K562 (cell line): ENCODE results near the gene CYP11A1. TPM values are rescaled to one million over a fixed set of nuclear protein-coding genes. Genes with fewer than 3 reads are reported as not detected.

ENCODE experiments used
- ASH1L ChIP-seq: fragments of 450-650 bp; IDR thresholded peaks from 2 replicates; pipeline ENCODE4 v1.6.1; 2018; ENCODE audit warnings: borderline replicate concordance, mild to moderate bottlenecking, low read depth; ENCODE audit not compliant: partially characterized antibody
- EP300 ChIP-seq: IDR thresholded peaks from 2 replicates; pipeline ENCODE4 v1.6.1; 2012; ENCODE audit warnings: low read length, improper control_type of control experiment
- KLF10 ChIP-seq: fragments of 250-450 bp; sonication (Bioruptor Pico); IDR thresholded peaks from 2 replicates; pipeline ENCODE4 v1.6.1; 2021; ENCODE audit warnings: matching md5 sums
- NFE2L1 ChIP-seq: fragments of 450-650 bp; IDR thresholded peaks from 2 replicates; pipeline ENCODE4 v1.6.1; 2016; ENCODE audit warnings: missing genetic modification characterization, low read depth, mild to moderate bottlenecking, missing compliant biosample characterization, moderate library complexity, borderline replicate concordance
- NONO ChIP-seq, 2 experiments: fragments of 200-400 bp in 1 of 2; fragments of 450-650 bp in 1 of 2; formaldehyde crosslinking in 1 of 2; IDR thresholded peaks; 2 replicates each; pipeline ENCODE4 v1.6.1; 2017; ENCODE audit warnings: low read depth in 2 of 2, mild to moderate bottlenecking in 2 of 2, moderate library complexity in 2 of 2, low read length in 1 of 2
- TAL1 ChIP-seq: fragments of 450-650 bp; IDR thresholded peaks from 2 replicates; pipeline ENCODE4 v1.6.1; 2016; ENCODE audit warnings: mild to moderate bottlenecking
- YY1 ChIP-seq, 3 experiments: IDR thresholded peaks; 2 replicates each; pipeline ENCODE4 v1.6.1; 2011; ENCODE audit warnings: low read length in 2 of 3, mild to moderate bottlenecking in 2 of 3, moderate library complexity in 2 of 3, borderline replicate concordance in 1 of 3, control low read depth in 1 of 3, low read depth in 1 of 3; ENCODE audit not compliant: insufficient read depth in 3 of 3, insufficient replicate concordance in 2 of 3, control insufficient read depth in 1 of 3, insufficient read length in 1 of 3; ENCODE audit errors: extremely low read depth in 1 of 3
- ZC3H4 ChIP-seq: sonication (generic); formaldehyde crosslinking; IDR thresholded peaks from 2 replicates; pipeline ENCODE4 v1.9.0; 2021; ENCODE audit warnings: missing genetic modification reagents, borderline replicate concordance
- ZNF12 ChIP-seq: sonication (generic); formaldehyde crosslinking; IDR thresholded peaks from 2 replicates; pipeline ENCODE4 v1.4.0; 2020; ENCODE audit warnings: mild to moderate bottlenecking, missing genetic modification reagents
- ZNF24 ChIP-seq: fragments of 450-650 bp; IDR thresholded peaks from 2 replicates; pipeline ENCODE4 v1.6.1; 2016
- ZNF444 ChIP-seq: fragments of 250-450 bp; sonication (Bioruptor Pico); IDR thresholded peaks from 2 replicates; pipeline ENCODE4 v1.4.0; 2020; ENCODE audit warnings: mild to moderate bottlenecking, moderate library complexity
- ZNF707 ChIP-seq: fragments of 250-450 bp; sonication (Bioruptor Pico); conservative IDR thresholded peaks from 2 replicates; pipeline ENCODE4 v1.8.0; 2022; ENCODE audit warnings: inconsistent platforms, mild to moderate bottlenecking, moderate library complexity
- polyA plus RNA-seq, 8 experiments: library from polyadenylated mRNA; depleted of rRNA in 4 of 8; stranded (reverse) in 5 of 8; unstranded in 3 of 8; fragments of >200 nt; fragmentation: Nextera tagmentation in 2 of 8; fragmentation: Illumina TruSeq in 1 of 8; extraction: Ambion mirVana in 2 of 8; extraction: Trizol in 1 of 8; gene quantifications; 2 replicates each; pipeline versions ENCODE4 v1.2.1 to v1.2.3, GENCODE V29; 2011 to 2014; ENCODE audit warnings: inconsistent platforms in 1 of 8, missing spikeins in 1 of 8
- total RNA-seq, 7 experiments: library from RNA; depleted of rRNA in 6 of 7; stranded (reverse); fragments of >200 nt in 6 of 7; fragmentation: Illumina TruSeq in 2 of 7; extraction: Trizol in 2 of 7; gene quantifications; 2 replicates each; pipeline versions ENCODE4 v1.2.1 to v1.2.3, GENCODE V29; 2011 to 2021; ENCODE audit warnings: low replicate concordance in 1 of 7
- TF ChIP-seq, protein P1 (sequence below): fragments of 250-450 bp; sonication (Bioruptor Pico); IDR thresholded peaks from 2 replicates; pipeline ENCODE4 v1.4.0; 2020
- TF ChIP-seq, protein P2 (sequence below): sonication (generic); formaldehyde crosslinking; IDR thresholded peaks from 2 replicates; pipeline ENCODE4 v1.8.0; 2022; ENCODE audit warnings: mild to moderate bottlenecking, missing genetic modification reagents
- TF ChIP-seq, protein P3 (sequence below): fragments of 450-650 bp; IDR thresholded peaks from 2 replicates; pipeline ENCODE4 v1.7.0; 2016; ENCODE audit warnings: borderline replicate concordance

Gene CYP11A1
- total and polyA plus RNA-seq, 9 of the 15 experiments (the other 6 are each of a cell fraction or from before 2014, with no cell fraction given), result 0.06 to 0.24 (median 0.10) TPM; not detected in 4

DNA sequence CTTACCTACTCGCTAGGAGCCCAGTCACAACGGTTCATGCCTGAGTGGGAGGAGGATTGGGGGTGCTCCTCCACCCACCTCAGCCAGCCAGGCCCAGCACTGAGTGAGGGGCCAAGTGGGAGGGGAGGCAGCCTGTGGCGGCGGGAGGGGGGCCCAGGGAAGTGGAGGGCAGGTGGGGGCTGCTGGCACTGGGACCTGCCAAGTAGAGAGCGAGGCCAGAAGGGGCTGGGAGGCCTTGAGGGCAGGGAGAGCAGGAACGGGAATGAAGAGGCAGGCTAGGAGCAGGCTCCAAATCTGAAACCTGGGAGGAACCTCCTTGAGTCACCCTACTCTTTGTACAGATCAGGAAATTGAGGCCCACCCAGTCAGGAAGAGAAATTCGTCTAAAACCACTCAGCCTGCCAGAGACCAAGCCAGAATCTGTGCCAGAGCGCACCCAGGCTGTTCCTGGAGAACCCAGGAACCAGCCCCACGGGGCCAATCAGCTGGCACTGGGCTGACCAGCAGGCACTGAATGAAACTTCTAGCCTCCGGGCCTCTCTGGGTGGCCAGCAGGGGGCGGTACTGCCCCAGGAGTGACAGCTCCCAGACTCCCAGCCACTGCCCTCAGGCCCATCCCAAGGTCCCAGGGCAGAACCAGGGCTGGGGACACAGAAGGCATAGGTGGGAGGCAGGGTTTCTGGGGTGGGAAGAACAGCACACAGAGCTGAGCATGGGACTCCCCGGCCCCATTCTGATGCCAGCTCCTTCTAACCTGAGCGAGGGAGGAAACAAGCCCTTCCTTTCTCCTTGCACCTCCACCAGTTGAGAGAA is 14.8 kb upstream of the CYP11A1 start (continued):
- TF ChIP-seq EP300, result no peak
- peak in 1 of 3 experiments; percentile 36 for TF ChIP-seq YY1 (IDR thresholded peaks at IDR 0.05; ENCODE audit: borderline replicate concordance in 1 of 3, control insufficient read depth in 1 of 3, extremely low read depth in 1 of 3, insufficient read depth in 3 of 3, insufficient read length in 1 of 3, insufficient replicate concordance in 2 of 3, low read depth in 1 of 3, low read length in 2 of 3)
- TF ChIP-seq NONO (IDR thresholded peaks at IDR 0.05; ENCODE audit: low read depth in 2 of 2, low read length in 1 of 2), result no peak
- no peak for TF ChIP-seq ZC3H4
- TF ChIP-seq TAL1, result no peak
- no peak for TF ChIP-seq ZNF444 (CRISPR knock-in tag)
- TF ChIP-seq NFE2L1 (tag), result no peak
- TF ChIP-seq, protein P1, sequence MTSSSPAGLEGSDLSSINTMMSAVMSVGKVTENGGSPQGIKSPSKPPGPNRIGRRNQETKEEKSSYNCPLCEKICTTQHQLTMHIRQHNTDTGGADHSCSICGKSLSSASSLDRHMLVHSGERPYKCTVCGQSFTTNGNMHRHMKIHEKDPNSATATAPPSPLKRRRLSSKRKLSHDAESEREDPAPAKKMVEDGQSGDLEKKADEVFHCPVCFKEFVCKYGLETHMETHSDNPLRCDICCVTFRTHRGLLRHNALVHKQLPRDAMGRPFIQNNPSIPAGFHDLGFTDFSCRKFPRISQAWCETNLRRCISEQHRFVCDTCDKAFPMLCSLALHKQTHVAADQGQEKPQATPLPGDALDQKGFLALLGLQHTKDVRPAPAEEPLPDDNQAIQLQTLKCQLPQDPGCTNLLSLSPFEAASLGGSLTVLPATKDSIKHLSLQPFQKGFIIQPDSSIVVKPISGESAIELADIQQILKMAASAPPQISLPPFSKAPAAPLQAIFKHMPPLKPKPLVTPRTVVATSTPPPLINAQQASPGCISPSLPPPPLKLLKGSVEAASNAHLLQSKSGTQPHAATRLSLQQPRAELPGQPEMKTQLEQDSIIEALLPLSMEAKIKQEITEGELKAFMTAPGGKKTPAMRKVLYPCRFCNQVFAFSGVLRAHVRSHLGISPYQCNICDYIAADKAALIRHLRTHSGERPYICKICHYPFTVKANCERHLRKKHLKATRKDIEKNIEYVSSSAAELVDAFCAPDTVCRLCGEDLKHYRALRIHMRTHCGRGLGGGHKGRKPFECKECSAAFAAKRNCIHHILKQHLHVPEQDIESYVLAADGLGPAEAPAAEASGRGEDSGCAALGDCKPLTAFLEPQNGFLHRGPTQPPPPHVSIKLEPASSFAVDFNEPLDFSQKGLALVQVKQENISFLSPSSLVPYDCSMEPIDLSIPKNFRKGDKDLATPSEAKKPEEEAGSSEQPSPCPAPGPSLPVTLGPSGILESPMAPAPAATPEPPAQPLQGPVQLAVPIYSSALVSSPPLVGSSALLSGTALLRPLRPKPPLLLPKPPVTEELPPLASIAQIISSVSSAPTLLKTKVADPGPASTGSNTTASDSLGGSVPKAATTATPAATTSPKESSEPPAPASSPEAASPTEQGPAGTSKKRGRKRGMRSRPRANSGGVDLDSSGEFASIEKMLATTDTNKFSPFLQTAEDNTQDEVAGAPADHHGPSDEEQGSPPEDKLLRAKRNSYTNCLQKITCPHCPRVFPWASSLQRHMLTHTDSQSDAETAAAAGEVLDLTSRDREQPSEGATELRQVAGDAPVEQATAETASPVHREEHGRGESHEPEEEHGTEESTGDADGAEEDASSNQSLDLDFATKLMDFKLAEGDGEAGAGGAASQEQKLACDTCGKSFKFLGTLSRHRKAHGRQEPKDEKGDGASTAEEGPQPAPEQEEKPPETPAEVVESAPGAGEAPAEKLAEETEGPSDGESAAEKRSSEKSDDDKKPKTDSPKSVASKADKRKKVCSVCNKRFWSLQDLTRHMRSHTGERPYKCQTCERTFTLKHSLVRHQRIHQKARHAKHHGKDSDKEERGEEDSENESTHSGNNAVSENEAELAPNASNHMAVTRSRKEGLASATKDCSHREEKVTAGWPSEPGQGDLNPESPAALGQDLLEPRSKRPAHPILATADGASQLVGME, result peak; percentile 61; the same call in 1 of the 2 replicates
- TF ChIP-seq, protein P2, sequence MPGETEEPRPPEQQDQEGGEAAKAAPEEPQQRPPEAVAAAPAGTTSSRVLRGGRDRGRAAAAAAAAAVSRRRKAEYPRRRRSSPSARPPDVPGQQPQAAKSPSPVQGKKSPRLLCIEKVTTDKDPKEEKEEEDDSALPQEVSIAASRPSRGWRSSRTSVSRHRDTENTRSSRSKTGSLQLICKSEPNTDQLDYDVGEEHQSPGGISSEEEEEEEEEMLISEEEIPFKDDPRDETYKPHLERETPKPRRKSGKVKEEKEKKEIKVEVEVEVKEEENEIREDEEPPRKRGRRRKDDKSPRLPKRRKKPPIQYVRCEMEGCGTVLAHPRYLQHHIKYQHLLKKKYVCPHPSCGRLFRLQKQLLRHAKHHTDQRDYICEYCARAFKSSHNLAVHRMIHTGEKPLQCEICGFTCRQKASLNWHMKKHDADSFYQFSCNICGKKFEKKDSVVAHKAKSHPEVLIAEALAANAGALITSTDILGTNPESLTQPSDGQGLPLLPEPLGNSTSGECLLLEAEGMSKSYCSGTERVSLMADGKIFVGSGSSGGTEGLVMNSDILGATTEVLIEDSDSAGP, result no peak
- no peak for TF ChIP-seq KLF10
- TF ChIP-seq ZNF24, result no peak
- no peak for TF ChIP-seq ZNF12 (CRISPR knock-in tag)
- TF ChIP-seq, protein P3, sequence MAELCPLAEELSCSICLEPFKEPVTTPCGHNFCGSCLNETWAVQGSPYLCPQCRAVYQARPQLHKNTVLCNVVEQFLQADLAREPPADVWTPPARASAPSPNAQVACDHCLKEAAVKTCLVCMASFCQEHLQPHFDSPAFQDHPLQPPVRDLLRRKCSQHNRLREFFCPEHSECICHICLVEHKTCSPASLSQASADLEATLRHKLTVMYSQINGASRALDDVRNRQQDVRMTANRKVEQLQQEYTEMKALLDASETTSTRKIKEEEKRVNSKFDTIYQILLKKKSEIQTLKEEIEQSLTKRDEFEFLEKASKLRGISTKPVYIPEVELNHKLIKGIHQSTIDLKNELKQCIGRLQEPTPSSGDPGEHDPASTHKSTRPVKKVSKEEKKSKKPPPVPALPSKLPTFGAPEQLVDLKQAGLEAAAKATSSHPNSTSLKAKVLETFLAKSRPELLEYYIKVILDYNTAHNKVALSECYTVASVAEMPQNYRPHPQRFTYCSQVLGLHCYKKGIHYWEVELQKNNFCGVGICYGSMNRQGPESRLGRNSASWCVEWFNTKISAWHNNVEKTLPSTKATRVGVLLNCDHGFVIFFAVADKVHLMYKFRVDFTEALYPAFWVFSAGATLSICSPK, result no peak
- no peak for TF ChIP-seq ASH1L
- TF ChIP-seq ZNF707 (CRISPR knock-in tag), result no peak
